CD14-positive monocyte (primary cell): Measurements from ENCODE around the gene DCLRE1A. TPM values are rescaled to one million over a fixed set of nuclear protein-coding genes. Genes with fewer than 3 reads are reported as not detected.

Source experiments
- DNase-seq, 3 donors: peaks; one replicate each; pipeline ENCODE4 v3.0.0-alpha.2; 2011 to 2022
- H2AFZ ChIP-seq: 2 replicates; pipeline ENCODE4 v1.6.0; 2012; ENCODE audit warnings: mild to moderate bottlenecking, low read depth, low read length, inconsistent platforms; ENCODE audit not compliant: insufficient read depth, poor library complexity, severe bottlenecking
- H3K27ac ChIP-seq, 2 donors: 1 replicate in 1 of 2; 2 replicates in 1 of 2; pipeline ENCODE4 v1.5.1; 2012 to 2013; ENCODE audit warnings: low read length in 2 of 2, control low read depth in 1 of 2, inconsistent platforms in 1 of 2, low read depth in 1 of 2, mild to moderate bottlenecking in 1 of 2
- H3K27me3 ChIP-seq, 2 donors: one replicate each; pipeline versions ENCODE4 v1.6.0 to v1.6.1; 2011 to 2013; ENCODE audit warnings: low read length in 2 of 2; ENCODE audit not compliant: control insufficient read depth in 2 of 2, insufficient read depth in 2 of 2
- H3K36me3 ChIP-seq, 2 donors: replicated peaks in 1 of 2; 1 replicate in 1 of 2; 2 replicates in 1 of 2; pipeline versions ENCODE4 v1.5.1 to v1.6.1; 2012 to 2013; ENCODE audit warnings: low read length in 2 of 2, control low read depth in 1 of 2, inconsistent platforms in 1 of 2, mild to moderate bottlenecking in 1 of 2; ENCODE audit not compliant: insufficient read depth in 2 of 2, control insufficient read depth in 1 of 2
- H3K4me1 ChIP-seq, 2 donors: 1 replicate in 1 of 2; 2 replicates in 1 of 2; pipeline versions ENCODE4 v1.5.1 to v1.6.1; 2012 to 2013; ENCODE audit warnings: low read length in 2 of 2, control low read depth in 1 of 2, inconsistent platforms in 1 of 2, mild to moderate bottlenecking in 1 of 2, moderate library complexity in 1 of 2; ENCODE audit not compliant: insufficient read depth in 2 of 2, control insufficient read depth in 1 of 2
- H3K4me2 ChIP-seq: replicated peaks from 2 replicates; pipeline ENCODE3; 2012; ENCODE audit warnings: low read length, moderate library complexity, mild to moderate bottlenecking; ENCODE audit not compliant: poor library complexity, severe bottlenecking; ENCODE audit errors: extremely low read depth
- H3K4me3 ChIP-seq, 3 experiments: fragments of 200-600 bp in 1 of 3; sonication (generic) in 1 of 3; replicated peaks in 1 of 3; 1 replicate in 2 of 3; 2 replicates in 1 of 3; pipeline ENCODE4 v1.5.1; 2011 to 2013; ENCODE audit warnings: low read length in 3 of 3, mild to moderate bottlenecking in 3 of 3, control low read depth in 2 of 3, low read depth in 2 of 3, inconsistent platforms in 1 of 3, moderate library complexity in 1 of 3
- H3K79me2 ChIP-seq: 2 replicates; pipeline ENCODE4 v1.6.0; 2012; ENCODE audit warnings: mild to moderate bottlenecking, control low read depth, inconsistent platforms, low read length, moderate library complexity; ENCODE audit not compliant: insufficient read depth
- H3K9ac ChIP-seq: 2 replicates; pipeline ENCODE4 v1.6.0; 2017; ENCODE audit warnings: low read length, mild to moderate bottlenecking; ENCODE audit not compliant: insufficient read depth, poor library complexity, severe bottlenecking
- H3K9me3 ChIP-seq, 2 donors: replicated peaks in 1 of 2; 1 replicate in 1 of 2; 2 replicates in 1 of 2; pipeline versions ENCODE4 v1.5.1 to v1.6.1; 2012 to 2013; ENCODE audit warnings: low read length in 2 of 2, control low read depth in 1 of 2; ENCODE audit not compliant: control insufficient read depth in 1 of 2, insufficient read depth in 1 of 2
- H4K20me1 ChIP-seq: 2 replicates; pipeline ENCODE4 v1.6.0; 2012; ENCODE audit warnings: mild to moderate bottlenecking, low read length, control low read depth, moderate library complexity; ENCODE audit not compliant: insufficient read depth
- H3K27ac Mint-ChIP-seq, 7 donors: one replicate each; pipeline ENCODE4 v1.8.0; 2020; ENCODE audit warnings: mild to moderate bottlenecking in 7 of 7, mixed read lengths in 7 of 7, moderate library complexity in 6 of 7, inconsistent platforms in 2 of 7
- H3K27me3 Mint-ChIP-seq, 3 donors: one replicate each; pipeline ENCODE4 v1.8.0; 2021 to 2022; ENCODE audit warnings: low read depth in 3 of 3, mild to moderate bottlenecking in 3 of 3, mixed read lengths in 3 of 3, moderate library complexity in 3 of 3, inconsistent platforms in 1 of 3
- H3K36me3 Mint-ChIP-seq, 2 donors: one replicate each; pipeline ENCODE4 v1.8.0; 2020; ENCODE audit warnings: mixed read lengths in 2 of 2, inconsistent platforms in 1 of 2, mild to moderate bottlenecking in 1 of 2
- H3K4me1 Mint-ChIP-seq: one replicate; pipeline ENCODE4 v1.8.0; 2020; ENCODE audit warnings: mild to moderate bottlenecking, mixed read lengths
- H3K4me3 Mint-ChIP-seq, 2 donors: one replicate each; pipeline ENCODE4 v1.8.0; 2020; ENCODE audit warnings: mild to moderate bottlenecking in 2 of 2, mixed read lengths in 2 of 2, moderate library complexity in 1 of 2
- H3K9me3 Mint-ChIP-seq, 7 donors: one replicate each; pipeline ENCODE4 v1.8.0; 2020 to 2022; ENCODE audit warnings: mixed read lengths in 7 of 7, mild to moderate bottlenecking in 6 of 7, moderate library complexity in 6 of 7, inconsistent platforms in 2 of 7
- CTCF ChIP-seq: fragments of 200-600 bp; IDR thresholded peaks from one replicate; pipeline ENCODE4 v1.8.0; 2022; ENCODE audit warnings: antibody characterized with exemption, mild to moderate bottlenecking
- WGBS: methylation state at CpG from one replicate; pipeline ENCODE4 v1.1.5; 2013; ENCODE audit warnings: missing lambda C conversion rate; ENCODE audit not compliant: insufficient coverage; 5-methylcytosine and 5-hydroxymethylcytosine counted together
- intact Hi-C, 2 donors: fragments of 100-400 bp; cut with micrococcal nuclease; formaldehyde crosslinking; loops; one replicate each; pipeline versions ENCODE4 v1.15.0 to v1.15.1; 2023
- polyA plus RNA-seq, 3 donors: library from polyadenylated mRNA; depleted of rRNA in 1 of 3; unstranded in 2 of 3; stranded (reverse) in 1 of 3; fragments of 300-500 nt in 2 of 3; fragments of >200 nt in 1 of 3; fragmentation: Illumina TruSeq in 2 of 3; gene quantifications; 1 replicate in 2 of 3; 2 replicates in 1 of 3; pipeline ENCODE4 v1.2.3, GENCODE V29; 2012 to 2021

The DCLRE1A gene
- polyA plus RNA-seq, 3 donors = 1.00 to 1.3 (median 1.3) TPM

GRCh38 chr10:113889911-113890310, 36.0 kb upstream of the DCLRE1A start:
- H3K4me3 ChIP-seq = no peak overlapping the region
- H3K4me2 ChIP-seq = no peak overlapping the region
- Mint-ChIP-seq H3K27ac (no peak overlapping the region), H3K4me3 (no peak overlapping the region), H3K36me3 (peaks cover 53 to 68% of the 10 kb centered on the region in 2 donors), H3K4me1 (peaks cover 3% of the 10 kb centered on the region), H3K27me3 (no peaks in the 10 kb centered on the region), H3K9me3 (no peaks in the 10 kb centered on the region)
- H3K36me3 ChIP-seq = peaks cover 22 to 78% of the 10 kb centered on the region in 2 donors
- no peak for TF ChIP-seq CTCF
- no peaks in the 10 kb centered on the region for H3K27me3 ChIP-seq
- intact Hi-C loops = no loop called here
- peaks cover 5% of the 10 kb centered on the region for H4K20me1 ChIP-seq
- H3K79me2 ChIP-seq = peaks cover 3% of the 10 kb centered on the region
- H3K4me1 ChIP-seq = no peaks in the 10 kb centered on the region
- H3K27ac ChIP-seq = no peak overlapping the region
- H3K9me3 ChIP-seq = no peaks in the 10 kb centered on the region
- no peak overlapping the region for H3K9ac ChIP-seq
- no peak for DNase-seq
- no peak overlapping the region for H2AFZ ChIP-seq
- no CpG with 5 or more reads among the region's 2 CpGs for WGBS

GRCh38 chr10:113882240-113882639, 28.4 kb upstream of the DCLRE1A start:
- no peak for TF ChIP-seq CTCF
- Mint-ChIP-seq H3K4me3 (no peak overlapping the region), H3K36me3 (peaks cover 58 to 67% of the 10 kb centered on the region in 2 donors), H3K27ac (no peak overlapping the region), H3K9me3 (peaks cover 0 to 2% (median 0%) of the 10 kb centered on the region in 7 donors), H3K27me3 (no peaks in the 10 kb centered on the region), H3K4me1 (peaks cover 12% of the 10 kb centered on the region)
- Histone ChIP-seq H3K27ac (no peak overlapping the region), H3K4me2 (no peak overlapping the region), H3K9ac (no peak overlapping the region), H2AFZ (no peak overlapping the region), H3K4me3 (no peak overlapping the region), H3K79me2 (no peaks in the 10 kb centered on the region), H3K36me3 (peaks cover 28 to 59% of the 10 kb centered on the region in 2 donors), H4K20me1 (no peaks in the 10 kb centered on the region), H3K9me3 (no peaks in the 10 kb centered on the region), H3K4me1 (no peaks in the 10 kb centered on the region), H3K27me3 (no peaks in the 10 kb centered on the region)
- no peak for DNase-seq
- no CpG with 5 or more reads among the region's 2 CpGs for WGBS
- intact Hi-C loops = no loop called here
